GM12878 (cell line): ENCODE results near the gene TBKBP1. TPM values are rescaled to one million over a fixed set of nuclear protein-coding genes. Genes with fewer than 3 reads are reported as not detected.

Source experiments
- ATAC-seq: fragments of 200-7000 bp; cut with Tn5 transposase; 3 replicates; pipeline ENCODE4 v1.9.1; 2020; ENCODE audit warnings: mild to moderate bottlenecking, moderate library complexity
- BruUV-seq: library from RNA; stranded (reverse); fragments of 400-500 nt; replicated peaks from 2 replicates; lab custom pipeline; 2021; lab: Mats Ljungman, UMichigan
- CTCF ChIA-PET: fragments of 300-600 bp; sonication (Branson Sonifier 250); formaldehyde crosslinking; extraction: SDS; loops from one replicate; lab custom pipeline; 2021; ENCODE audit warnings: inconsistent platforms; lab: Yijun Ruan, JAX
- POLR2A ChIA-PET: fragments of 350-600 bp; formaldehyde crosslinking; extraction: SDS; loops from one replicate; lab custom pipeline; 2021; ENCODE audit warnings: inconsistent platforms; lab: Charles Lee
- RAD21 ChIA-PET: fragments of 300-600 bp; sonication (Branson Sonifier 250); formaldehyde crosslinking; loops from one replicate; lab custom pipeline; 2023; ENCODE audit warnings: antibody characterized with exemption; ENCODE audit not compliant: unreplicated experiment; lab: Charles Lee
- SMC1A ChIA-PET: fragments of 300-600 bp; sonication (Branson Sonifier 250); formaldehyde crosslinking; loops from one replicate; lab custom pipeline; 2023; ENCODE audit not compliant: unreplicated experiment, uncharacterized antibody; lab: Charles Lee
- DNase-seq: peaks from one replicate; pipeline ENCODE4 v3.0.0-alpha.2; 2011; ENCODE audit warnings: low read depth, low spot score
- FAIRE-seq: peaks from 3 replicates; lab custom pipeline; 2011; peaks lifted over from hg19 to GRCh38; lab: Jason Lieb, UNC
- H2AFZ ChIP-seq: 2 replicates; pipeline ENCODE4 v1.6.0; 2011; ENCODE audit warnings: low read depth, low read length, control low read depth; ENCODE audit not compliant: control insufficient read depth
- H3K27ac ChIP-seq: 2 replicates; pipeline ENCODE4 v1.5.1; 2011; ENCODE audit warnings: control low read depth; ENCODE audit not compliant: control insufficient read depth, insufficient read depth
- H3K27me3 ChIP-seq, 2 experiments: replicated peaks in 1 of 2; 2 replicates each; pipeline versions ENCODE4 v1.6.0 to v1.6.1; 2011; ENCODE audit warnings: low read length in 1 of 2; ENCODE audit not compliant: control insufficient read depth in 2 of 2, insufficient read depth in 2 of 2
- H3K36me3 ChIP-seq, 2 experiments: 2 replicates each; pipeline ENCODE4 v1.5.1; 2011; ENCODE audit warnings: low read length in 1 of 2; ENCODE audit not compliant: control insufficient read depth in 2 of 2, insufficient read depth in 2 of 2
- H3K4me1 ChIP-seq: 2 replicates; pipeline ENCODE4 v1.6.1; 2011; ENCODE audit warnings: mild to moderate bottlenecking, low read length, moderate library complexity, mixed read lengths; ENCODE audit not compliant: control insufficient read depth, insufficient read depth
- H3K4me2 ChIP-seq: 2 replicates; pipeline ENCODE4 v1.6.0; 2011; ENCODE audit warnings: control low read depth; ENCODE audit not compliant: control insufficient read depth, insufficient read depth
- H3K4me3 ChIP-seq: fragments of 200-600 bp; sonication (generic); 2 replicates; pipeline ENCODE4 v1.5.1; 2016
- H3K79me2 ChIP-seq: 2 replicates; pipeline ENCODE4 v1.6.0; 2011; ENCODE audit warnings: low read length; ENCODE audit not compliant: control insufficient read depth, insufficient read depth
- H3K9ac ChIP-seq: 2 replicates; pipeline ENCODE4 v1.8.0; 2011; ENCODE audit warnings: low read length, control low read depth, mixed read lengths; ENCODE audit not compliant: control insufficient read depth, insufficient read depth
- H3K9me3 ChIP-seq: replicated peaks from 3 replicates; pipeline ENCODE4 v1.5.1; 2011; ENCODE audit warnings: mild to moderate bottlenecking, low read length; ENCODE audit not compliant: control insufficient read depth, insufficient read depth
- H4K20me1 ChIP-seq: 2 replicates; pipeline ENCODE4 v1.6.0; 2011; ENCODE audit not compliant: control insufficient read depth, insufficient read depth
- BCL3 ChIP-seq: IDR thresholded peaks from 2 replicates; pipeline ENCODE4 v1.6.1; 2011; ENCODE audit warnings: borderline replicate concordance, low read depth, mild to moderate bottlenecking, moderate library complexity, low read length; ENCODE audit not compliant: insufficient read depth, poor library complexity, severe bottlenecking
- KDM1A ChIP-seq: fragments of 200-600 bp; sonication (generic); IDR thresholded peaks from 2 replicates; pipeline ENCODE4 v1.6.1; 2016; ENCODE audit warnings: borderline replicate concordance
- NBN ChIP-seq: fragments of 450-650 bp; IDR thresholded peaks from 2 replicates; pipeline ENCODE4 v1.6.1; 2016
- NRF1 ChIP-seq: conservative IDR thresholded peaks from 2 replicates; pipeline ENCODE4 v1.6.1; 2011; ENCODE audit warnings: mild to moderate bottlenecking, low read depth, low read length, improper control_type of control experiment
- RAD21 ChIP-seq: IDR thresholded peaks from 2 replicates; pipeline ENCODE4 v1.6.1; 2011; ENCODE audit warnings: mild to moderate bottlenecking, low read depth, low read length, moderate library complexity; ENCODE audit not compliant: insufficient read depth
- WGBS: methylation state at CpG from one replicate; pipeline ENCODE4 v1.1.6; 2016; ENCODE audit warnings: low lambda C conversion rate; ENCODE audit not compliant: insufficient replicate concordance, insufficient coverage; ENCODE audit errors: missing lambda C conversion rate; 5-methylcytosine and 5-hydroxymethylcytosine counted together
- in situ Hi-C: fragments of 300-500 bp; cut with MboI; formaldehyde crosslinking; loops from 9 replicates; pipeline ENCODE4 v1.14.3; 2018; ENCODE audit warnings: mixed read lengths
- intact Hi-C: fragments of 100-400 bp; cut with micrococcal nuclease; formaldehyde crosslinking; loops from one replicate; pipeline ENCODE4 v1.14.2; 2022; ENCODE audit not compliant: unreplicated experiment
- polyA plus RNA-seq, 11 experiments: library from polyadenylated mRNA; depleted of rRNA in 4 of 11; unstranded in 6 of 11; stranded (reverse) in 5 of 11; fragments of >200 nt; fragmentation: Nextera tagmentation in 4 of 11; fragmentation: Illumina TruSeq in 1 of 11; extraction: Ambion mirVana in 4 of 11; extraction: Trizol in 1 of 11; gene quantifications; 1 replicate in 1 of 11; 2 replicates in 10 of 11; pipeline versions ENCODE4 v1.2.1 to v1.2.3, GENCODE V29; 2011 to 2016; ENCODE audit warnings: inconsistent platforms in 2 of 11, missing spikeins in 2 of 11, low read depth in 1 of 11
- total RNA-seq, 4 experiments: library from RNA; depleted of rRNA in 3 of 4; stranded (reverse); fragments of >200 nt in 3 of 4; fragmentation: Illumina TruSeq in 1 of 4; extraction: Trizol in 1 of 4; gene quantifications; 2 replicates each; pipeline versions ENCODE4 v1.2.1 to v1.2.3, GENCODE V29; 2013 to 2021

The TBKBP1 gene
- total and polyA plus RNA-seq, 10 of the 15 experiments (the other 5 are each of a cell fraction or from before 2014, with no cell fraction given) = 0.11 to 2.7 (median 0.74) TPM; not detected in 3

GRCh38 chr17:47686276-47686635, 7.7 kb upstream of the TBKBP1 start:
- H4K20me1 ChIP-seq = no peaks in the 10 kb centered on the region; the same call in 1 of the 2 replicates
- ChIA-PET SMC1A (no interaction called here), POLR2A (interaction anchor here (1.7 kb wide), 1 partner anchor 37 kb away, joined by 5 read pairs; the partner anchor contains the start of gene KPNB1), CTCF (no interaction called here), RAD21 (no interaction called here)
- H3K79me2 ChIP-seq = no peaks in the 10 kb centered on the region
- no peaks in the 10 kb centered on the region for H3K9me3 ChIP-seq
- no peak for TF ChIP-seq NRF1
- TF ChIP-seq KDM1A = no peak
- no peak for TF ChIP-seq NBN
- TF ChIP-seq RAD21 = no peak
- TF ChIP-seq BCL3 = no peak
- intact Hi-C loops (no loop called here), in situ Hi-C loops (no loop called here)
- H3K27ac ChIP-seq = no peak overlapping the region
- H3K4me1 ChIP-seq = no peaks in the 10 kb centered on the region
- no peak overlapping the region for H2AFZ ChIP-seq
- FAIRE-seq (no peak), DNase-seq (no peak), ATAC-seq (no peak)
- no peak overlapping the region for H3K4me2 ChIP-seq
- no TSS peak for BruUV-seq
- WGBS = 80% methylated on average over 1 of the region's 1 CpG
- H3K4me3 ChIP-seq = no peak overlapping the region
- peaks cover 13 to 24% of the 10 kb centered on the region in 2 experiments for H3K36me3 ChIP-seq
- H3K27me3 ChIP-seq = no peaks in the 10 kb centered on the region
- H3K9ac ChIP-seq = no peak overlapping the region
